HL-60 (cell line): ENCODE measurements around the gene CTSD.

Source experiments
- CTCF ChIP-seq: IDR thresholded peaks from one replicate; pipeline ENCODE4 v1.5.1; 2011; ENCODE audit warnings: low read length, control low read depth, inconsistent platforms; ENCODE audit not compliant: insufficient read depth
- POLR2AphosphoS5 ChIP-seq: IDR thresholded peaks from 2 replicates; pipeline ENCODE4 v1.6.1; 2012; ENCODE audit warnings: low read depth
- REST ChIP-seq: IDR thresholded peaks from 2 replicates; pipeline ENCODE4 v1.6.1; 2012; ENCODE audit warnings: low read depth; ENCODE audit not compliant: insufficient replicate concordance

GRCh38 chr11:1703146-1703545 lies 60.6 kb downstream of the CTSD start:
- no peak for TF ChIP-seq REST
- TF ChIP-seq CTCF, result no peak
- TF ChIP-seq POLR2AphosphoS5, result no peak
